Measurements from ENCODE around the gene CLEC2L. TPM values are rescaled to one million over a fixed set of nuclear protein-coding genes. Genes with fewer than 3 reads are reported as not detected.

The CLEC2L gene
- total RNA-seq, 1 donor from 2014 or later = not detected

DNA sequence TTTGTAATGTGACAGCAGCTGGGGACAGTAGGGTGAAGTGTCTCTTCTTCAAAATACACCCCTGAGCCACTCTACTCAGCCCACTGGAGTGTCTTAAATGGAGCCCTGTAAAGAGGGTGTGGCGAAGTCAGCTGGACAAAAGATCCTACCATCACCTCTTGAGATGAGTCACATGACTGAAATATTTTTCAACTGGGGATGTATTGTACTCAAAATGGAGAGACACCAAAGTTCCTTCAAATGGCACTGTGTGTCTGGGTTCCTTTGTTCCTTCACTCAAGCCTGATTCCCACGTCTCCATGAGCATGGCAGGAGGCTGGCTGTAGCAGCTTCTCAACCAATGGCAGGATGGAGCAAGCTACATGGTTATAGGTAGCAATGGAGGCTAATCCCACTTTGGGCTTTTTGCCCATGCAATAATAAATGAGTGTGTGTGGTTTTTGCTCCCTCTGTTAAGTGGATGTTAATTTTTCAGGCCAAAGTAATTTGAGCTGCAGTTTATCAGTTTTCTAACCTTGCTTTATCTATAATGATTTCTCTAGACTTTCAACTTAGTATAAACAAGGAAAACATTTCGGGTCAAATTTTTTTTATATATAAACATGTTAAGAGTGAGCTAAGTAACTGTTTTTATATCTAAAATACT, 68.2 kb downstream of the CLEC2L start:
- DNase-seq (ENCODE audit: low read depth) = no peak
- TF ChIP-seq, protein P1, sequence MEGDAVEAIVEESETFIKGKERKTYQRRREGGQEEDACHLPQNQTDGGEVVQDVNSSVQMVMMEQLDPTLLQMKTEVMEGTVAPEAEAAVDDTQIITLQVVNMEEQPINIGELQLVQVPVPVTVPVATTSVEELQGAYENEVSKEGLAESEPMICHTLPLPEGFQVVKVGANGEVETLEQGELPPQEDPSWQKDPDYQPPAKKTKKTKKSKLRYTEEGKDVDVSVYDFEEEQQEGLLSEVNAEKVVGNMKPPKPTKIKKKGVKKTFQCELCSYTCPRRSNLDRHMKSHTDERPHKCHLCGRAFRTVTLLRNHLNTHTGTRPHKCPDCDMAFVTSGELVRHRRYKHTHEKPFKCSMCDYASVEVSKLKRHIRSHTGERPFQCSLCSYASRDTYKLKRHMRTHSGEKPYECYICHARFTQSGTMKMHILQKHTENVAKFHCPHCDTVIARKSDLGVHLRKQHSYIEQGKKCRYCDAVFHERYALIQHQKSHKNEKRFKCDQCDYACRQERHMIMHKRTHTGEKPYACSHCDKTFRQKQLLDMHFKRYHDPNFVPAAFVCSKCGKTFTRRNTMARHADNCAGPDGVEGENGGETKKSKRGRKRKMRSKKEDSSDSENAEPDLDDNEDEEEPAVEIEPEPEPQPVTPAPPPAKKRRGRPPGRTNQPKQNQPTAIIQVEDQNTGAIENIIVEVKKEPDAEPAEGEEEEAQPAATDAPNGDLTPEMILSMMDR (conservative IDR thresholded peaks at IDR 0.05; ENCODE audit: low read depth, low read length) = no peak
- H3K4me3 ChIP-seq (ENCODE audit: low read depth, low read length) = no peak overlapping the region

DNA sequence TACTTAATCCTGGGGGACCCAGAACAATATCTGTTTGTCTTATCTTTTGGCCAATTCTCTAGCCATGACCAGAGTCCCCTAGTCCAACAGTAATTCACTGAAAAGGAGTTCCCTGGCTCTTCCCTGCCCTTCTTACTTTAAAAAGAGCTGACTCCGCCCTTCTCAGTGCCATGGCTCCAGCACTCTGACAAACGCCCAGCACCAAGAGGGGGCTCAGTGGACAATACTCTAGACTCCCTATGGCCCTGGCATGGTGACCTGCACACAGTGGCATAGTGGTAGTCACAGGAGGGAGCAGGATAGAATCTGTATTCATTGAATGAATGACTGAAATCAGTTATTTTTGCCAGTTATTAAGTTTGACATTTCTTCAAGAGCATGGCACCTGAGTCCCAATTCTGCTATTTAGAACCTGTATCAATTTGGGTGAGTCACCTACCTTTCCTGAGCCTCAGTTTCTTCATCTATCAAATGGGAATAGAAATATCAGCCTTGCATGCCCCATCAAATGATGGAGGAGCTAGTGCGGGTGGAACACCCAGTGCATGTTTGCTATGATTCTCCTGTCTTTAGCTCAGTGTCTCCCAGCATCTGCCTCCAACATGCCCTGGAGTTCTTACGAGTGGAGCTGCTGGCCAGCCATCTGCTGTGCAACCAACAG, 69.4 kb downstream of the CLEC2L start:
- TF ChIP-seq, protein P1 (conservative IDR thresholded peaks at IDR 0.05; ENCODE audit: low read depth, low read length) = no peak
- DNase-seq (ENCODE audit: low read depth) = no peak

DNA sequence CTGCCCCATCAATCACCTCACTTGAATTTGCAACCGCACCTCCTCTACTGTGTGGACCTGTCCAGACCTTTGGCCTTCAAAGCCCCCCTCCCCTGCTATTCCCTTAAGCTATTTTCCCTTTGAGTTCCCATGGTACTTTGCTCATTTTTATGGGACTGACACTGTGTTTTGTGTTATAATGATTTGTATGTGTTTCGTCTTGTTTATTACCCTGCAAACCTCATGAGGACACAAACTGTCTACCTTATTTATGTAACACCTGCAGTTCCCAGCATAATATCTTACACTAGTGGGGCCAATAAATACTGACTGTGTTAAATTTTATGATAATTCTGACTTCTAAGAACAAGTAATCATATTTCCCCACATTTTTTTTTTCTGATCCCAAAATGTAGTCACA, 70.6 kb downstream of the CLEC2L start:
- TF ChIP-seq, protein P1 (conservative IDR thresholded peaks at IDR 0.05; ENCODE audit: low read depth, low read length) = no peak
- DNase-seq (ENCODE audit: low read depth) = no peak
- no peak overlapping the region for H3K4me3 ChIP-seq (ENCODE audit: low read depth, low read length)

More for the DNA sequence above, 69.4 kb downstream of the CLEC2L start:
- H3K4me3 ChIP-seq (ENCODE audit: low read depth, low read length) = no peak overlapping the region

Other genes with a start within 250 kb of the CLEC2L start
- 6.0 and 22.7 TPM in 2 replicates for gene FMC1, start 182.3 kb upstream of the CLEC2L start, total RNA-seq
- gene LUC7L2, start 163.8 kb upstream of the CLEC2L start, total RNA-seq = 47.5 and 56.0 TPM in 2 replicates
- gene KLRG2, start 40.0 kb upstream of the CLEC2L start, total RNA-seq = 0.92 and 2.0 TPM in 2 replicates

Data from epithelial cell of proximal tubule (primary cell).